ENCODE data around the gene CECR2.
"Not testable (repeated sequence)": the region's sequence is repeated elsewhere in the genome, so short reads cannot be mapped to it uniquely, and the experiment has no call there.

The CECR2 gene

DNA sequence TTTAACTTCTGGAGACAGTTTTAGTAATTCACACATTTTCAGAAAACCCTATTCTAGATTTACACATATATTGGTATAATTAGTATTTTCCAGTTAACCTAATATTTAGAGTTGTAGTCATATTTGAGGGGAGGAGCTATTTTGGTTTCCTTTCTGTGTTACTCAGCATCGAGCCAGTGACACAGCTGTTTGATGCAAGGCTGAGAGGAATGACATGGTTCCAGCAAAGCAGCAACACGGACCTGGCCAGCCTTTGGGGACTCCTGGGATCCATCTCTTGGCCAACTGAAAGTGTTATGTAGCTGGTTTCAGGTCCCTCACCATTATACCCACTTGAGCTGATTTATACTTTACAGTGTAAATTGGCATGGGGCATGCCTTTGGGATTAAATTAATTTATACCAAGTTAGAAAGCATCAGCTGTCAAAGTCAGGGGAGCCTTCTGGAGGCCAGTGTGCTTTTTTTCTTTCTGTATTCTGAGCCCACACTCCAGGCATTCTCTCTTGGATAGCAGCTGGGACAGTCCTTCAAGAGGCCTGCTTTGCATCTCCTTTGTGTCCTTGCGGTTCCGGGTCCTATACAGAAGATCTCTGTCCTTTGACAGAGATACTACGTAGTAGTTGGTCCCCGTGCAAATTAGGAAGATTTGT, 102.8 kb downstream of the CECR2 start:
- DNase-seq: no peak

DNA sequence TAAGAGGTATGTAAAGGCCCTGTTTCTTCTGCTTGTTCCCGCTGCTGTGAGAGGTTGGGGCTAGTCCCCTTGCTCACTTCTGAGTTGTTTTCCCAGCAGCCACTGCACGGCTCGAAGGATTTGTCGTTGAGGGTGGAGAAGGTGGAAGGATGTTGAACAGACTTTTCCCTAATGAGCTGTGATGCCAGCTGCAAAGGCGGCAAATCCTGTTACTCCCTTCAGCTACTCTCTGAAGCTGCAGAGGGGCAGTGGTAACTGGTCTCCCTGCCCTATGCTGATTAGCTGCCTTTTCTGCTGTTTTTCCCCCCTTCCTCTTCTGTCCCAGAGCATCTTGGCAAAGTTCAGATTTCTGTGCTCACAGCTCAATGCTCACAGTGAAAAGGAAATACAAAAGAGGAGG, 103.7 kb downstream of the CECR2 start:
- no peak for DNase-seq

GRCh38 chr22:17475318-17476230, 106.3 kb downstream of the CECR2 start:
- no peak for DNase-seq

- DNase-seq: no peak
These were observed 107.6 kb downstream of the CECR2 start for GRCh38 chr22:17476838-17477237.

DNA sequence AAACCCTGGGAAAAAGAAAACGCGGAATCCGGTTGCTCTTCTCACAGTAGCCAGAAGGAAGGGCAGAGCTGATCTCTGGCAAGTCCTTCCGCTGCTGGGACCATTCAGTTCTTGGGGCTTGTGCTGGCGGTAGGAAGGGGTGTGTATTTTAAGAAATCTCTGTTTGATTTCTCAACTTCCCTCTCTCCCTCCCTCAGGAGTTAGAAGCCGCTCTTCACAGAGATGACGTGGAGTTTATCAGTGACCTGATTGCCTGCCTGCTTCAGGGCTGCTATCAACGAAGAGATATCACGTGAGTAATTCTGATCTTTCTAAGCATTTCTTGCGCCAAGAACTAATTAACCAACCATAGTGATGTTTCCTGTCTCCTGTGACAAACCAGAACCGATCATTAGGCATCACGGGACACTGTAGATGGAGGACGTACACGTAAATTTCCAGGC, 108.2 kb downstream of the CECR2 start:
- no peak for DNase-seq

DNA sequence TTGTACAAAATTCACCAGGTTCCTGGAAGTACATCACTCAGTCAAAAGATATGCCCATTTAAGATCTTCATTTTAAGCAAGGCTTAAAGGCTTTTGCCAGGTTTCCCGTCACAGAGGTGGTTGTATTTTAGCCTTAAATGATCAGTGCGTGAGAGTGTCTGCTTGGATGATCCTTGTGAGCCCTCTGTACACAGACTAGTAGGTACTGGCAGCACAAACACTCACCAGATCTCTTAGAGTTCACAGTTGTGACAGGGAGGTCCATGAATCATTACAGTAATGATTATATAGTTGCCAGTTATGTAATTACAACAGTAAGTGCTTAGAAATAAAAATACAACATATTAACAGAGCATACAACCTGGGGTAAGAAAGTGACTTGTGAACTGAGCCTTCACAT, 109.9 kb downstream of the CECR2 start:
- DNase-seq: no peak

DNA sequence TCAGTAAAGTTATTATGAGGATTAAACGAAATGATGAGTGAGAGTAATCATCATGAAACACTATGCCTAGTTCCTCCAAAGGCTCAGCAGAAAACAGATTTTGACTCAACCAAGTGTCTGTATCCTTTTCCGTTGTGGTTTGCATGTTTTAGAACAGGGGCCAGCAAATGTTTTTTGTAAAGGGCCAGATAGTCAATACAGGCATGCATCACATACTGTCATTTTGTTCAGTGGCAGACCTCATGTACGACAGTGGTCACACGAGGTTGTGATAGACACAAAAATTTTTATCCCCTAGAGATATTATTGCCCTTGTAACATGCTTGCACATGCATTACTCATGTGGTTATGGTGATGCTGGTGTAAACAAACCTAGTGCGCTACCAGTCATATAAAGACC, 112.2 kb downstream of the CECR2 start:
- no peak for DNase-seq

DNA sequence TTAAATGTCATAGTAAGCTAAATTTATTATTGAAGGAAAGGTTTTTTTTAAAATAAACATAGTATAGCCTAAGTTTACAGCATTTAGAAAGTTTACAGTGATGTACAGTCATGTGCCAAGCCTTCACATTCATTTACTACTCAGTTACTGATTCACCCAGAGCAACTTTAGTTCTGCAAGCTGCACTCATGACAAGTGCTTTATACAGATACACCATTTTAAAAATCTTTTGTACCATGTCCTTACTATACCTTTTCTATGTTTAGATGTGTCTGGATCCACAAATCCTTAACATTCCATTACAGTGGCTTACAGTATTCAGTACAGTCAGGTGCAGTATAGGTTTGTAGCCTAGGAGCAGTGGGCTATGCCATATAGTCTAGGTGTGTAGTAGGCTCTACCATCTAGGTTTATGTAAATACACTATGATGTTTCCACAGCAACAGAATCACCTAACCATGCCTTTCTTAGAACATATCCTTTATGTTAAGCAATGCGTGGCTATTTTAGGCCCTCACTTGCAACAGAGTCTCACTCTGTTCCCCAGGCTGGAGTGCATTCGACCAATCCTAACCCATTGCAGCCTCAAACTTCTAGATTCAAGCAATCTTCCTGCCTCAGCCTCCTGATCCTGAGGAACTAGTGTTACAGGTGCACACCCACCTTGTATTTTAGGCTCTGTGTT, 114.6 kb downstream of the CECR2 start:
- DNase-seq: no peak

DNA sequence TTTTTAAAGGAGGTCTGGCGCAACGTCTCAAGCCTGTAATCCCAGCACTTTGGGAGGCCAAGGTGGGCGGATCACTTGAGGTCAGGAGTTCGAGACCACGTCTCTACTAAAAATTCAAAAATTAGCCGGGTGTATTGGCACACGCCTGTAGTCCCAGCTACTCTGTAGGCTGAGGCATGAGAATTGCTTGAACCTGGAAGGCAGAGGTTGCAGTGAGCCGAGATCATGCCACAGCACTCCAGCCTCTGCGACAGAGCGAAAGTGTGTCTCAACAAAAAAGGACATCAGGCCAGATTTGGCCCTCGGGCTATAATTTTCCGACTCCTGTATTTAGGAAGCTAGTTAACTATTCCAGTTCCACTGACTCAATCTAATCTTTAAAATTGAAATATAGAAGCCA, 115.3 kb downstream of the CECR2 start:
- DNase-seq: no peak

GRCh38 chr22:17486313-17486712, 117.1 kb downstream of the CECR2 start:
- no peak for DNase-seq

DNA sequence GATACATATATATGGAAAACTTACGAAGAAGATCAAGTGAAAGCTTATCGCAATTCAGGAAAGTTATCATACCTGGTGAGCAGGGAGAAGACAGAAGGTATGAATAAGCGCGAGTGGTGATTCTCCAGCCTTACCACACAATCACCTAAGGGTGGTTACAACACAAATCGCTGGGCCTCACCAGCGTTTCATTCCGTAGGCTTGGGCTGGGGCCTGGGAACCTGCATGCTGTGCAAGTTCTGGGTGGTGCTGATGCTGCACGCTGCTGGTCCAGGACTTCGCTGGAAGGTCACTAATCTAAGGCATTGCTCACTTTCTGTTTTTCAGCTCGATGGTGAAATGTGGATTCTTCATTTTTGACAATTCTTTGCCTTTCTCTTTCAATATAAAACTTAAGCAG, 117.5 kb downstream of the CECR2 start:
- DNase-seq: no peak

DNA sequence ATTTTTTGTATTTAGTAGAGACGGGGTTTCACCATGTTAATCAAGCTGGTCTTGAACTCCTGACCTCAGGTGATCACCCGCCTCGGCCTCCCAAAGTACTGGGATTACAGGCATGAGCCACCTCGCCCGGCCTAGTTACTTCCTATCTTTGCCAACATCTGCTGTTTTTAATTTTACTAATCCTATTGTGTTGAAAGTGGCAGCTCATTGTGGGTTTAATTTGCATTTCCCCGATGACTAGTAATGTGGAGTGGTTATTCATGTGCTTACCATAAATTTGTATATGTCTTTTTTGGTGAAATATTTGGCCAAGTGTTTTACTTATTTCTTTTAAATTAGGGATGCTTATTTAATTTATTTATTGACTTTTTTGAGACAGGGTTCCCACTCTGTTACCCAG, 119.8 kb downstream of the CECR2 start:
- DNase-seq: no peak

- no peak for DNase-seq
These were observed 121.9 kb downstream of the CECR2 start for GRCh38 chr22:17491090-17491640.

- DNase-seq: no peak
These were observed 123.0 kb downstream of the CECR2 start for GRCh38 chr22:17492247-17492646.

DNA sequence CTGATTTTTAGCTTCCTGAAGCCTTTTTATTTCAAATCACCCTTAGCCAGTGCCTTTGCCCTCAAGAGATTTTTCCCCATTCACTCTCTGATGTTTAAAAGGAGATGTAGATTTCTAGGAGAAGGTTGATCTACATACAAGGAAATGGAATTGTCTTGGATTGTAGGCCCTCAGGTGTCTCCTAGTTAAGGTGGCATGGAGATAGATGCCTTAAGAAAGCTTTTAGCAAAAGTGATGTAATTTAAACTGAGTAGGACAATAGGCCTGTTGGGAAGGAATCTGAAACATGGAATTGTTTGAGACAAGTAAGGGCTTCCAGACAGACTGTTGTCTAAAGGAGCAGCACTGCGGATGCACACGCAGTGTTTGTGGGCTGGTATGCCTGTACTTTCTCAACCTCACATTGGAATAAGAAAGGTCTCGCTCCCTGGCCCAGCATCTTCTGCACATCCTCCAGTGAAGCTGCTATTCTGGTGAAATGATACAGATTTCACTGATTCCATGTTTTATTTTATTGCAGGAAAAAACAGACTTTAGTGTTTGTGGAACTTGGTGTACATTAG, 124.2 kb downstream of the CECR2 start:
- no peak for DNase-seq

DNA sequence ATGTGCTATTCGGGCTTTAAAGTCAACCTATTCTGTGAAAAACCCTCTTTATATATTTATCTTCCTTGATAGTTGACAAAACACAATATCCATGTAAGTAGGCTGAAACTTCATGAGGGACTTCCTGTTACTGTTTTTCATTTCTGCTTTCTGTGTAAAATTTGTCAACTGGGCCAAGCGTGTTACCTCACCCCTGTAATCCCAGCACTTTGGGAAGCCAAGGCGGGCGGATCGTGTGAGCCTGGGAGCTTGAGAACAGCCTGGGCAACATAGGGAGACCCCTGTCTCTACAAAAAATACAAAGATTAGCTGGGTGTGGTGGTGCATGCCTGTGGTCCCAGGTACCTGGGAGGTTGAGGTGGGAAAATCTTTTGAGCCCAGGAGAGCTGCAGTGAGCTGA, 127.6 kb downstream of the CECR2 start:
- no peak for DNase-seq

GRCh38 chr22:17501679-17502285, 132.5 kb downstream of the CECR2 start:
- DNase-seq: no peak

DNA sequence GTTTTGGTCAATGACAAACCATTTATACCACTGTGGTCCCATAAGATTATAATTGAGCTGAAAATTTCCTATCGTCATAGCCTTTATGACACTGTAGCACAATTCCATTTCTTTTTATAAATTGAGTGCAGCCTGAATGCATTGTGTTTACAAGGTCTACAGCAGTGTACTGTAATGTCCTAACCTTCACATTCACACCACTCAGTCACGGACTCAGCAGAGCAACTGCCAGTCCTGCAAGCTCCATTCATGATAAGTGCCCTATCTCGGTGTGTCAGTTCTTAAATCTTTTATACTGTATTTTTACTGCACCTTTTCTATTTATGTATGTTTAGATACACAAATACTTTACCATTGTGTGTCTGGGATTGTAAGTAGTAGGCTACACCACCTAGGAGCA, 138.8 kb downstream of the CECR2 start:
- DNase-seq: no peak

DNA sequence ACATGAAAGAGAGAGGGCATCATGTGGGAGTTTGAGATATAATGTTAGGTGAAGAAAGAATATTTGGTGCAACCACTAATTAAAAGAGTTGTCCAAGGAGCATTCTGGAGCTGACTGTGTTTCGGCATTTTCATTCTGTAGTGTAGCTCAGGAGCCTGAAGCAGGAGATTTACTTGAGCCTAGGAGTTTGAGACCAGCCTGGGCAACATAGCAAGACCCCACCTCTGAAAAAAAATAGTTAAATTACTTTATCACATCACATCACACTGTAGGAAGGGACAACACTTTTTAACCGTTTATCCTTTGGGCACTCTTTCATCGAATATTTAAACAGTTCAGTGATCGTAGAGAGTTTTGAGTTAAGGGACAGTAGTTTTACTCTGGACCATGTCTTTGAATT, 143.7 kb downstream of the CECR2 start:
- DNase-seq: no peak

DNA sequence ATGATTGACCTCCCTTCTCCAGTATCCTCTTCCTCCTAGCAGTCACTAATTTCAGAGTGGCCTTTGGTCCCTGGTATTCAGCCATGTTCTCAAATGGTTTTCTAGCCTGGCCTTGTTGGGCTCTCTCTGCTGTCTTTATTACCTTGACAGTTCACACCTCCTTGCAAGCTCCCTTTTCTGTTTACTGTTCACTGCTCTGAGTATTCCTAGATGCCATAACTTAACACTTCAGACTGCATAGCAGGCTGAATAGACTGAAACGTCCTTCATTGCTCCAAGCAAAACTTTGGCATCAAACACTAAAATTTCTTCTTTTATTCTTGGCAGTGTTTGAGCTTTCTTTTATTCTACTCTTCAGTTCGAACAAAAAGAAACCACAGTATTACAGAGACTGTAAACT, 144.4 kb downstream of the CECR2 start:
- DNase-seq: no peak

DNA sequence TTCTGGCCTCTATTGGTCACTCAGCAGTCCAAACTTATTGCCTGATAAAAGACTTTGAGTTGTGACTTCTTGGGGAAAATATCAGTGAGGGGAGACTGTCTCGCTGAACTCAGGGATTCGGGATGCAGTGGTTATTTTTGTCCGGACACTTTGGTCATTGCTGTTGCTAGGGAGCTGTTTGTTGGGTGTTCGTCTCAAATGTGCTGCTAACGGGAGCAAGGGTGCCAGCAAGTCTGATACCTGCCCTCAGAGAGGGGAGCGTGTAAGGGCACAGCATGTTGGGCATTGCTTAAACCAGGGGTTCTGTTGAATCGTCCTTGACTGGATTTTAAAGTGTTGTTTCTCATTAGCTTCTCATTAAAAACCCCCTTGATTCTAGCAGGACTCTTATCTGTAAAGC, 144.8 kb downstream of the CECR2 start:
- no peak for DNase-seq

- no peak for DNase-seq
These were observed 149.1 kb downstream of the CECR2 start for GRCh38 chr22:17518406-17518805.

- not testable (repeated sequence) for DNase-seq
These were observed 152.7 kb downstream of the CECR2 start for GRCh38 chr22:17521971-17522370.

All from cortex of kidney (tissue), 1 donor.